Left lung (tissue), 10 donors: ENCODE measurements around the gene GNB1L. TPM values are rescaled to one million over a fixed set of nuclear protein-coding genes. Genes with fewer than 3 reads are reported as not detected.

Experiments used
- ATAC-seq: fragments of 200-7000 bp; cut with Tn5 transposase; one replicate; pipeline ENCODE4 v1.9.1; 2020; ENCODE audit warnings: moderate library complexity
- DNase-seq, 4 donors: peaks; one replicate each; pipeline ENCODE4 v3.0.0-alpha.2; 2013 to 2020
- H3K27ac ChIP-seq, 2 donors: fragments of 200-600 bp; sonication (generic) in 1 of 2; one replicate each; pipeline versions ENCODE4 v1.5.0 to v1.8.0; 2020 to 2021
- H3K27me3 ChIP-seq, 2 donors: fragments of 200-600 bp; sonication (generic) in 1 of 2; one replicate each; pipeline versions ENCODE4 v1.5.0 to v1.8.0; 2020 to 2021
- H3K36me3 ChIP-seq, 2 donors: fragments of 200-600 bp; sonication (generic) in 1 of 2; one replicate each; pipeline versions ENCODE4 v1.5.0 to v1.8.0; 2020 to 2021
- H3K4me1 ChIP-seq, 2 donors: fragments of 200-600 bp; one replicate each; pipeline ENCODE4 v1.8.0; 2021
- H3K4me3 ChIP-seq, 2 donors: fragments of 200-600 bp; sonication (generic) in 1 of 2; one replicate each; pipeline versions ENCODE4 v1.5.0 to v1.8.0; 2020 to 2021; ENCODE audit warnings: mild to moderate bottlenecking in 1 of 2
- H3K9me3 ChIP-seq, 2 donors: fragments of 200-600 bp; sonication (generic) in 1 of 2; one replicate each; pipeline versions ENCODE4 v1.5.0 to v1.8.0; 2020 to 2021
- intact Hi-C, 2 donors: fragments of 100-400 bp; cut with DNase I; formaldehyde crosslinking; loops; one replicate each; pipeline versions ENCODE4 v1.11.2 to v1.14.2; 2022
- polyA plus RNA-seq, 6 donors: library from polyadenylated mRNA; unstranded; fragments of 120-200 nt; gene quantifications; one replicate each; pipeline ENCODE4 v1.2.1, GENCODE V29; 2013; ENCODE audit not compliant: insufficient read length in 6 of 6
- total RNA-seq, 2 donors: library from RNA; stranded (reverse); fragmentation: NEBNext Ultra II Directional; extraction: Animal tissue kit (Norgen Biotek cat#: 25700); gene quantifications; one replicate each; pipeline ENCODE4 v1.2.1, GENCODE V29; 2021
- TF ChIP-seq, protein P1 (sequence below), 2 donors: fragments of 200-600 bp; sonication (generic) in 1 of 2; IDR thresholded peaks; one replicate each; pipeline versions ENCODE4 v1.5.0 to v1.8.0; 2021; ENCODE audit warnings: antibody characterized with exemption in 2 of 2
- donor health status: DM: no; HTN: yes; CAD: no.
- donor health status: DM: no; HTN: no; CAD: no.

The GNB1L gene
- total and polyA plus RNA-seq, 8 donors, result 4.3 to 7.9 (median 5.5) TPM

- no peak overlapping the region for H3K4me3 ChIP-seq
- H3K9me3 ChIP-seq, result no peaks in the 10 kb centered on the region
- TF ChIP-seq, protein P1, sequence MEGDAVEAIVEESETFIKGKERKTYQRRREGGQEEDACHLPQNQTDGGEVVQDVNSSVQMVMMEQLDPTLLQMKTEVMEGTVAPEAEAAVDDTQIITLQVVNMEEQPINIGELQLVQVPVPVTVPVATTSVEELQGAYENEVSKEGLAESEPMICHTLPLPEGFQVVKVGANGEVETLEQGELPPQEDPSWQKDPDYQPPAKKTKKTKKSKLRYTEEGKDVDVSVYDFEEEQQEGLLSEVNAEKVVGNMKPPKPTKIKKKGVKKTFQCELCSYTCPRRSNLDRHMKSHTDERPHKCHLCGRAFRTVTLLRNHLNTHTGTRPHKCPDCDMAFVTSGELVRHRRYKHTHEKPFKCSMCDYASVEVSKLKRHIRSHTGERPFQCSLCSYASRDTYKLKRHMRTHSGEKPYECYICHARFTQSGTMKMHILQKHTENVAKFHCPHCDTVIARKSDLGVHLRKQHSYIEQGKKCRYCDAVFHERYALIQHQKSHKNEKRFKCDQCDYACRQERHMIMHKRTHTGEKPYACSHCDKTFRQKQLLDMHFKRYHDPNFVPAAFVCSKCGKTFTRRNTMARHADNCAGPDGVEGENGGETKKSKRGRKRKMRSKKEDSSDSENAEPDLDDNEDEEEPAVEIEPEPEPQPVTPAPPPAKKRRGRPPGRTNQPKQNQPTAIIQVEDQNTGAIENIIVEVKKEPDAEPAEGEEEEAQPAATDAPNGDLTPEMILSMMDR (IDR thresholded peaks at IDR 0.05), result no peak
- DNase-seq (peak in 1 of 4 donors; percentile 43), ATAC-seq (no peak)
- peaks cover 3 to 43% of the 10 kb centered on the region in 2 donors for H3K4me1 ChIP-seq
- H3K36me3 ChIP-seq, result no peaks in the 10 kb centered on the region
- intact Hi-C loops, result no loop called here
- peaks cover 86 to 95% of the 10 kb centered on the region in 2 donors for H3K27me3 ChIP-seq
- H3K27ac ChIP-seq, result no peak overlapping the region
These were observed 92.7 kb downstream of the GNB1L start for GRCh38 chr22:19761725-19762567.

DNA sequence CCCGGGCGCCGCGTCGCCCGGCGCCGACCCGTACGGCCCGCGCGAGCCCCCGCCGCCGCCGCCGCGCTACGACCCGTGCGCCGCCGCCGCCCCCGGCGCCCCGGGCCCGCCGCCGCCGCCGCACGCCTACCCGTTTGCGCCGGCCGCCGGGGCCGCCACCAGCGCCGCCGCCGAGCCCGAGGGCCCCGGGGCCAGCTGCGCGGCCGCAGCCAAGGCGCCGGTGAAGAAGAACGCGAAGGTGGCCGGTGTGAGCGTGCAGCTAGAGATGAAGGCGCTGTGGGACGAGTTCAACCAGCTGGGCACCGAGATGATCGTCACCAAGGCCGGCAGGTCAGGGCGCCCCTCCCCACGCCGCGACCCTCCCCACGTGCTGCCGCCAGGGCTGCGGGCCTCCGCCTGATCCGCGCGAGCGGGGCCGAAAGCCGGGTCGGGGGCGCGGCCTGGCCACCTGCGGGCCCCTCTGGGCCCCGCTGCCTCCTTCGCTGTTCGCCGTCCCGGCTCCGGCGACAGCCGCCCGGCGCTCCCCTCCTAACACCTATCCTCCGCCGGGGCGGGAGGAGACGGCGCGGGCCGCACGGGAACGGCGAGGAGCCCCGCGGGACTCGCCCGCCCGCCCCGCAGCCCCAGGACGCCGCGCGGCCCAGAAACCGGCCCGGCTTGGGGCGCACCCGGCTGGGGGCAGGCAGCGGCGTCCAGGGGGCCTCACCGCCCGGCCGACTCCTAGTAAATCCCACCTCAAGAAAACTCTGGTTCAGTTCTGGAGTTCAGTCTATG, 93.5 kb downstream of the GNB1L start:
- Histone ChIP-seq H3K9me3 (no peaks in the 10 kb centered on the region), H3K4me1 (peaks cover 0 to 43% of the 10 kb centered on the region in 2 donors), H3K4me3 (no peak overlapping the region), H3K27me3 (peaks cover 86 to 95% of the 10 kb centered on the region in 2 donors), H3K36me3 (no peaks in the 10 kb centered on the region), H3K27ac (no peak overlapping the region)
- TF ChIP-seq, protein P1 (IDR thresholded peaks at IDR 0.05), result no peak
- ATAC-seq, result no peak
- intact Hi-C loops, result no loop called here
- DNase-seq, result peak in 1 of 4 donors; percentile 59

DNA sequence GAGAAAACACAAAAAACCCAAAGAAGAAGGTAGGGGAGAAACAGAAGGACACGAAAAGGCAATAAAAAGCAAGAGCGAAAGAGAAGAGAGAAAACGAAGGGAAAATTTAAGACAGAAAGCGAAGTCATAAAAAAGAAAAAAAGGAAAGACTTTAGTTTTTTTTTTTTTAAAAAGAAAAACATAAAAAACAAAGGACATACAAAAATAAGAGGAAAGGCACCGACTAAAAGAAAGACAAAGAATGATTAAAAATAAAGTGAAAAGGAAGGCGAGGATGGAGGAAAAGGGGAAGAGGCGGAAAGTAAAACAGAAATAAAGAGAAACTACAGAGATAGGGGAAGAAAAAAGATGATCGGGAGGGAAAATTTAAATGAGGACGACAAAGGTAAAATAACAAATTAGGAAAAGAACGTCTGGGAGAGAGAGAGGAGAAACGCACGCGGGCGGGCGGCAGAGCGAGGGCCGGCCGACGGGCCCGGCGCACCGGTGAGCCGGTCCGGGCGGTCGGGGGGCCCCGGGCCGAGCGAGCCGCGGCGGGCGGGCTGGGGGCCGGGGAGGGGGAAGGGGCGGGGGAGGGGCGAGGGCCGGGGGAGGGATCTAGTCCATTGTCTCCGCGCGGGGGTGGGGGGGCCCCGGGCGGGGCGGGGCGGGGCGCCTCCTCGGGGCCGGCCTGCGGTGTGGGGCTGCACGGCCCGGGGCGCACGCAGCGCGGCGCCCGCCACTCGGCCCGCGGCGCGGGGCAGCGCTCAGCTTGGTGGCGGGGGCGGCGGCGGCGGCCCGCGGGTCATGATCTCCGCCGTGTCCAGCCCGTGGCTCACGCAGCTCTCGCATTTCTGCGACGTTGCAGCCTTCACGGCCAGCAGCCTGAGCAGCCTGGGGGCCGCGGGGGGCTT, 94.4 kb downstream of the GNB1L start, which contains the start of gene TBX1:
TSS of gene TBX1 (plus strand) at position 721 of the 893 bp plus-strand sequence. CDS start at position 787, 66 bp downstream.
- no peak within 1 kb of the TSS for H3K4me3 ChIP-seq
- peaks cover 2 to 45% of the 10 kb centered on the region in 2 donors for H3K4me1 ChIP-seq
- H3K9me3 ChIP-seq, result no peaks in the 10 kb centered on the region
- peaks cover 88 to 95% of the 10 kb centered on the region in 2 donors for H3K27me3 ChIP-seq
- DNase-seq, result peak in 1 of 4 donors; percentile 46
- H3K27ac ChIP-seq, result no peak within 1 kb of the TSS
- intact Hi-C loops, result no loop called here
- ATAC-seq, result no peak
- TF ChIP-seq, protein P1 (IDR thresholded peaks at IDR 0.05), result no peak
- no peaks in the 10 kb centered on the region for H3K36me3 ChIP-seq

DNA sequence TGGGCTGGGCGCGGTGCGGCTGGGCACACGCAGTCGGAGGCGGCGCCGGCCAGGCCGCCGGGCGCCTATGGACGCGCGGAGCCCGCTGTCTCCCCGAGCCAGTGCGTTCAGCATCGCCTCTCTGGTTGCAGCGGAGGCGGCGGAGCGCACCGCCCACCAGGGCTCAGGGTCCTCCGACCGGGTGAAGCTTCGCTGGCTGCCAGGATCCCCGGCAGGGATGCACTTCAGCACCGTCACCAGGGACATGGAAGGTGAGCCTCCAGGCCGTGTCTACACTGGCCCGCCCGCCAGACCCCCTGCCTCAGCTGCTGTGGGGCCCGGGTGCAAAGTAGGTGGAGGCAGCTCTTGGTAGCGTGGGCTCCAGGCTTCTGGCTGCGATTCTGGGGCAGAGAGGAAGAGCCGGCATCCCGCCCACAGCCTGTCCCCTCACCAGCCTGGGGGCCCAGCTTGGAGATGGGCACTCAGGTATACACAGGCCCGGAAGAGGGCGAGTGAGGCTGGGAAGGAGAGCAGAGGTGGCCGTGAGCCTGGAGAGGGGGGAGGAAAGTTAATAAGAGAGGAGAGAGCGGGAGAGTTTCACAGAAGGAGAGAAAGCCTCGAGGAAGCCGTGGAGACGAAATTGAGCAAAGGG, 95.1 kb downstream of the GNB1L start:
- peaks cover 88 to 95% of the 10 kb centered on the region in 2 donors for H3K27me3 ChIP-seq
- peak in 1 of 4 donors; percentile 59 for DNase-seq
- H3K4me3 ChIP-seq, result no peak overlapping the region
- no peak for ATAC-seq
- no peak overlapping the region for H3K27ac ChIP-seq
- H3K4me1 ChIP-seq, result peaks cover 3 to 47% of the 10 kb centered on the region in 2 donors
- no peaks in the 10 kb centered on the region for H3K36me3 ChIP-seq
- intact Hi-C loops, result no loop called here
- no peaks in the 10 kb centered on the region for H3K9me3 ChIP-seq
- TF ChIP-seq, protein P1 (IDR thresholded peaks at IDR 0.05), result no peak
